DMS114 treated with DMSO at 0.1 percent for 48 hours (cell line): Measurements from ENCODE around the gene ANKRD22.
"Not testable (repeated sequence)": the region's sequence is repeated elsewhere in the genome, so short reads cannot be mapped to it uniquely, and the experiment has no call there.

Experiments
- DNase-seq: peaks from one replicate; lab custom pipeline; 2025; ENCODE audit not compliant: unreplicated experiment; lab: John Stamatoyannopoulos, UW

Gene ANKRD22

DNA sequence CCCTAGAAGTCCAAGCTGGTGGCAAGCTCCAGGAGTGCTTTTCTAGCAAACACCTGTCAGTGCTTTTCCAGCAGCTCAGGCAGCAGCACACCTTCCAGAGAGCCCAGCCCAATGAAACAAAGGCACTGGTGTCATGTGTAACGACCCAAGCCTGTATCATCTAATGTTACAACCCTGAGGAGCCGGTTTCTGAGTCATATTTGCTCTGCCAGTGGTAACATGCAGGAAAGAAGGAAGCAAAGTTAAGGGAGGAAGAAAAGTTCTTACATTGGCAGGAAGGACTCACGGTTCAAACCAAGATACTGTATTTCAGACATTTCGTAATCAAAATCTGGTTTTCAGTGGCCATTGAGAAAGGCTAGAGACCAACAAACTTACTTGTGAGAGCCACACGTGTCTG lies at the start of gene ANKRD22:
ANKRD22 (minus strand) TSS at position 139 of the 400 bp plus-strand sequence. CDS start 237 bp downstream, outside the sequence.
- DNase-seq: no peak

DNA sequence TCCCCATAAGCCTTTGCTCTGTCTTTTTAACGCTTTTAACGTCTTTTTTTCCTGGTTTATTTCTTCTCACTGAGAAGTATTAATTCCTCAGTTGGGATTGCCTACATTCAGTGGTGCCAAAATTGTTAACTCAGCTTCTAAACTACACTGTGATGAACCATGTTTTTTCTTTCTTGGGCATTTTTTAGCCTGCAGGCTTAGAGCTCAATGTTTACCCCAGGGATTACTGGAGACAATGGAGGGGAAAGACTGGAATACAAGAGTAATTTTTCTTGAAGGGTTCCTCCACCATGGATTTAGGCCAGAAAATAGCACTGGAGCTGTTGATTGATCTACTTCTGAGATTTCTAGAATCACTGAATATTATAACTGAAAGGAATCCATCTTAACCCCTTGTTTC lies 48.2 kb upstream of the ANKRD22 start:
- DNase-seq: no peak

- DNase-seq: no peak
Measured at GRCh38 chr10:88898727-88899126, 47.1 kb upstream of the ANKRD22 start.

DNA sequence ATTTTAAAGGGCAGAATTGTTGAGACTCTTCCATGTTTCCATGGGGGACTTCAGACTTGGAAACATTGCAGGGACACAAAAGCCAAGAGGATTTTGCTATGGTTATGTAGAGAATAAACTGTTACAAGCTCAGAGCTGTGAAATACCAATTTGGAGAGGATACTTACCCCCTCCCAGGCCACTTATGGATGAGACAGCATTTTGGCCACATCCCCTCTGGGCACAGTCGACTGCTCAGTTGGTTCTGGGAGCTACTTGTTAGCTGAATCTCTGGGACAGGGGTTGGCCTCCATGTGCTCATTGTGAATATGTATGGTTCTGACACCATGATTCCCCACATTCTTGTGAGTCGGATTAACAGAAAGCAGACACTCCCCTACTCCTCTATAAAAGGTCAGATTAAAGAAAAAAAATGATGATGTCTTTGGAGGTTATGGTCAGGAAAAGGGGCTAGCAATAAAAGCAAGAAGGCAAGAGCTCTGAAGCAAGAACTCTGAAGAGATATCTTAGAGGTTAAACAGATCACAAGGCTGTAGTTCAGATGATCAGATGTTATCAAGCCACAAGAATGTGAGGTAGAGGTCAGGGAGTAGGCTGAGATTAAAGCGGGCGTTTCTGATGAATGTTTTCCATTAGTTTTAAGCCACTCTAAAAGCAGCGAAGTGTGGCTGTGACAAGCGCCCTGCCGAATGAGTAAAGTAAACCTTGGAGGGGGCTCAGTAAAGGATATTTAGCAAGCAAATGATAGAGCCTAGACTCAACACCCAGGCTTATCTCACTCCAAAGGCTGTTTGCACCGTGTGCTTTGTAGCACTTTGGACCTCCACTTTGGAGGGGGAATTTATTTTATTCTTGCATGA lies 45.6 kb upstream of the ANKRD22 start:
- no peak for DNase-seq

GRCh38 chr10:88896372-88896993 lies 44.8 kb upstream of the ANKRD22 start:
- DNase-seq: no peak

- DNase-seq: no peak
Measured at GRCh38 chr10:88895250-88895649, 43.6 kb upstream of the ANKRD22 start.

DNA sequence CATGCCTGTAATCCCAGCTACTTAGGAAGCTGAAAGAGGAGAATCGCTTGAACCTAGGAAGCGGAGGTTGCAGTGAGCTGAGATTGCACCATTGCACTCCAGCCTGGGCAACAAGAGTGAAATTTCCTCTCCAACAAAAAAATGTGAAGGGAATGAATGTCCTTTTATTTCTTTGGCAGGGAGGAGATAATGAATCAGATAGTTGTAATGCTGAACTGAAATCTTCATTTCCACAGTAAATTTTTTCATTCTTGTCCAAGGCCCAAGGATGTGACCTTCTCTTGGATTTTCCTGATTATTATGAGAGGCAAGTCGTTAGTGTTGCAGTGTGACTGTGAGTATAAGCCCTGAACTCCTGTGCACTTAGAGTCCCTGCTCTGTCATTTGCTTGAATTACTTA lies 42.0 kb upstream of the ANKRD22 start:
- DNase-seq: no peak

- no peak for DNase-seq
Measured at GRCh38 chr10:88892222-88892967, 40.8 kb upstream of the ANKRD22 start.

- no peak for DNase-seq
Measured at GRCh38 chr10:88890681-88891381, 39.2 kb upstream of the ANKRD22 start.

DNA sequence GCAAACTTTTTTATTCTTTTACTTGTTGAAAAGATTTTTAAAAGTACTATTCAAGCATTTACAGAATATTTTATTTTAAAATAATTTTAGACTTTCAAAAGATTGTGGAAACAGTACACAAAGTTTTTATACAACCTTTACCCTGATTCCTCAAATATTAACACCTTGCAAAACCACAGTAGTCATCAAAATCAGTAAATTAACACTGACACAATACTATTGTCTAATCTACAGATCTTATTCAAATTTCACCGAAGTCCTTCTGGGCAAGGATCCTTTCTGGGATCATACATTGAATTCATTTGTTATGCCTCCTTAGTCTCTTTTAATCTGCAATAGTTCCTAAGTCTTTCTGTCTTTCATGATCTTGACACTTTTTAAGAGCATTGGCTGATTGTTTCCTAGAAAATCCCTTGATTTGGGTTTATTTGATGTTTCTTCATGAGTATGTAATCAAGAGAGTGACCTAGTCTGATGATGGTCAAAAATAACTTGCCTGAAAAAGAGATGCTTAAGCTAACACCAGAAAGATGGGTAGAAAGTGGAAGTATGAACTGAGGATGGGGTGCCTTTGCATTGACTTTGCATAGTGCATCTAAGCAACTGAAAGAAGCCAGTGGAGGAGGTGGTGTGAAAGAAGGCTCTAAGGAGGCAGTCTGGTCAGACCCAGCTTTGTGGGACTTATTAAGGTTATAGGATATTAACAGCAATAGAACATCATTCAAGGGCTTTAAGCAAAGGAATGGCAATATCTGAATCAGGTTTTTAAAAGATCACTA lies 38.1 kb upstream of the ANKRD22 start:
- no peak for DNase-seq

- DNase-seq: no peak
Measured at GRCh38 chr10:88888810-88889445, 37.3 kb upstream of the ANKRD22 start.

GRCh38 chr10:88886557-88886956 lies 34.9 kb upstream of the ANKRD22 start:
- no peak for DNase-seq

GRCh38 chr10:88883448-88883809 lies 31.8 kb upstream of the ANKRD22 start:
- no peak for DNase-seq

- not testable (repeated sequence) for DNase-seq
Measured at GRCh38 chr10:88882646-88883447, 31.2 kb upstream of the ANKRD22 start.

GRCh38 chr10:88881922-88882645 lies 30.4 kb upstream of the ANKRD22 start:
- no peak for DNase-seq

- no peak for DNase-seq
Measured at GRCh38 chr10:88881320-88881719, 29.7 kb upstream of the ANKRD22 start.

- DNase-seq: peak; percentile 42
Measured at GRCh38 chr10:88880282-88881076, 28.8 kb upstream of the ANKRD22 start.
